PFSK-1 (cell line): ENCODE measurements around the gene GRIN3A.

Experiments used
- REST ChIP-seq, 2 experiments: IDR thresholded peaks; 2 replicates each; pipeline versions ENCODE4 v1.6.1 to v1.8.0; 2011 to 2012; ENCODE audit warnings: low read depth in 2 of 2, low read length in 2 of 2, control low read depth in 1 of 2, inconsistent platforms in 1 of 2, mild to moderate bottlenecking in 1 of 2, moderate library complexity in 1 of 2; ENCODE audit not compliant: insufficient read depth in 1 of 2
- SIN3A ChIP-seq: IDR thresholded peaks from 2 replicates; pipeline ENCODE4 v1.6.1; 2012; ENCODE audit warnings: mild to moderate bottlenecking, low read length, moderate library complexity, borderline replicate concordance; ENCODE audit not compliant: insufficient read depth

DNA sequence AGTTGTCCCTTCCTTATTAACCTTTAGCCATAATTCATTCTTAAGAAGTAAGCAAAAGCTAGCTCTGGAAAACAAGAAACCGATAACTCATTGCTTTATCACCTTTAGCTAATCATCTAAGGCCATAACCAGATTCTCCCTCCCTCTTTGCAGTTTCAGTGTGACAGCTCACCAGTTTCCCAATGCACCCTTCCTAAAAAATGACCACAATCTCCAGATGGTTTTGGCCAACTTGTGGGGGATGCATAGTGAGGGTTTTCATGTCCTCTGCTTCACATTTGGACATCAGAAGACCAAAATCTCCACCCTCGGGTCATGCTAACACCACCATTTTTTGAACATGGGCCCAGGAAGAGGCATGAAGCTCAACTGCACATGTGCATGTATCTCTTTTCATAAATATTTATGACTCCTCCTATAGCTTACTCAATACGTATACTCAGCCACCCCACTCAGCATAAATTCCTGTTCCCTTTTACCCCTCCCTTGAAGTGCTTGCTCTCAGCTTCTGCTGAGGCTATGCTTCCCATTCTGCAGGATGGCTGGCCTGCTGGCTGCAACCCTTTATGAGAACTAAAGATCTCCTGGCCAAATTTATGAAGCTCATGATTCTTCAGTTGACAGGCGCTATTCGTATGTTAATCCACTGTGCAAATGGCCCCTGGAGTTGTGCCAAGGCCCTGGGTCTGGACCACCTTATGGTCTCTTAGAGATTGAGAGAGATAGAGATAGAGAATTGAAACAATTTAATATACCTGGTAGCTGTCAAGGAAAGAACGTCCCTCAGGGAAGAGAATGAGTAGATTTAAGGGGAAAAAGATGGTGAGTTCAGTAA lies 158.5 kb downstream of the GRIN3A start:
- TF ChIP-seq REST (IDR thresholded peaks at IDR 0.05; ENCODE audit: insufficient read depth in 1 of 2, low read depth in 2 of 2, low read length in 2 of 2) (no peak), SIN3A (no peak)
